ENCODE data around the gene OR7A17.

OR7A17 gene

GRCh38 chr19:14886032-14886431, at the start of gene OR7A17:
Gene OR7A17, minus strand, starts transcription at chr19:14886132. Its CDS starts 4,777 bp downstream, at chr19:14881355.
- in situ Hi-C loops (cut with HindIII; ENCODE audit: low sequenced_read_pairs), result no loop called here

DNA sequence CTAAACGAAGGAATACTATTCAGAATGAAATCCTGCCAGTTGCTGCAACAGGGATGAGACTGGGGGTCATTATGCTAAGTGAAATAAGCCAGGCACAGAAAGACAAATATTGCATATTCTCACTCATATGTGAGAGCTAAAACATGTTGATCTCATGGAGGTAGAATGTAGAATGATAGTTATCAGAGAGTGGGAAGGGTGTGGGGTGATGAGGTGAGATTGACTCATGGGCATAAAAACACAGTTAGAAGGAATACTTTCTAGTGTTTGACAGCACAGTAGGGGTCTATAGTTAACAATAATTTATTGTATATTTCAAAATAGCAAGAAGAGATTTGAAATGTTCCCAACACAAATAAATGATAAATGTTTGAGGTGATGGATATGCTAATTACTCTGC, 47.6 kb upstream of the OR7A17 start:
- in situ Hi-C loops (cut with HindIII; ENCODE audit: low sequenced_read_pairs), result no loop called here

DNA sequence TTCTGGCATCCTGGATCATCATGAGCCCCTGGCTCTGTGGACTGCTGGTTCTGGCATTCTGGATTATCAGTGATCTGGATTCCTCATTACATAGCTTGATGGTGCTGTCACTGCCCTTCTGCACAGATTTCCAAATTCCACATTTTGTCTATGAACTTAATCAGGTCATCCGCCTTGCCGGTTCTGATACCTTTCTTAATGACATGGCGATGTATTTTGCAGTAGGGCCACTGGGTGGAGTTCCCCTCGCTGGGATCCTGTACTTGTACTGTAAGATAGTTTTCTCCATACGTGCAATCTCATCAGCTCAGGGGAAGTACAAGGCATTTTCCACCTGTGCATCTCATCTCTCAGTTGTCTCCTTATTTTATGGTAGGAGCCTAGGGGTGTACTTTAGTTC, 30.9 kb upstream of the OR7A17 start:
- in situ Hi-C loops (cut with HindIII; ENCODE audit: low sequenced_read_pairs), result no loop called here

- in situ Hi-C loops (cut with HindIII; ENCODE audit: low sequenced_read_pairs), result no loop called here
These were observed 29.2 kb upstream of the OR7A17 start for GRCh38 chr19:14915116-14915515.

DNA sequence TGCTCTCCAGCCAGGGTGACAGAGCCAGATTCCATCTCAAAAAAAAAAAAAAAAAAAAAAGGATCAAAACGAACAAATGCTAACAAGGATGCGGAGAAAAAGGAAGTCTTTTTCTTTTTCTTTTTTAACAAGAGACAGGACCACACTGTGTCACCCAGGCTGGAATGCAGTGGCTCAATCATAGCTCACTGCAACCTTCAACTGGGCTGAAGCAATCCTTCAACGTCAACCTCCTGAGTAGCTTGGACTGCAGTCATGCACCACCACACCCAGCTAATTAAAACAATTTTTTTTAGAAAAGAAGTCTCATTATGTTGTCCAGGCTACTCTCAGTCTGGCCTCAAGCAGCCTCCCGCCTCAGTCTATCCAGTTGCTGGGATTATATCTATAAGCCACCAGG, 20.8 kb upstream of the OR7A17 start:
- in situ Hi-C loops (cut with HindIII; ENCODE audit: low sequenced_read_pairs), result no loop called here

DNA sequence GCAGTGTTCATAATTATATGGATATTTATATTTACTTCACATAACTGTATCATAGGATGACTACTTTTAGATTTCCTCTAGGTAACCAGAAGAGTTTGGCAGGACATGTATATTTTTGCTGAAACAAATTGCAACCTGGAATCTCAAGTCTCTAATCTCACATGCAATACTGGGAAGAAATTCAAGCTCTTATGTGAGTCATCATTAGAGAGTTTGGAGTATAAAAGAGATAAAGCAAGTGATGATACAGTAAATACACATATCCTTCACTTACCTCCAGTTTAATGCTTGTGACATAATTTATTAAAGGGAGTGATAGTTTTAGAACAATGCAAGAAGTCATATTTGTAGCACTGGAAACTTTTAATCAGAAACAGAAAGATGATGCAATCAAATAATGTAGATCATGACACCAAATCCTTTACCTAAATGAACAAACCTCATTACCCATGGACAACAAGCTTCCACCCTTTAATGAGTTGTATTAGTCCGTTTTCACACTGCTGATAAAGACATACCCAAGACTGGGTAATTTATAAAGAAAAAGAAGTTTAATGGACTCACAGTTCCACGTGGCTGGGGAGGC, 15.8 kb upstream of the OR7A17 start:
- in situ Hi-C loops (cut with HindIII; ENCODE audit: low sequenced_read_pairs), result loop anchor here (5.0 kb wide), 1 partner anchor 56 kb away; no protein-coding TSS in a partner anchor

DNA sequence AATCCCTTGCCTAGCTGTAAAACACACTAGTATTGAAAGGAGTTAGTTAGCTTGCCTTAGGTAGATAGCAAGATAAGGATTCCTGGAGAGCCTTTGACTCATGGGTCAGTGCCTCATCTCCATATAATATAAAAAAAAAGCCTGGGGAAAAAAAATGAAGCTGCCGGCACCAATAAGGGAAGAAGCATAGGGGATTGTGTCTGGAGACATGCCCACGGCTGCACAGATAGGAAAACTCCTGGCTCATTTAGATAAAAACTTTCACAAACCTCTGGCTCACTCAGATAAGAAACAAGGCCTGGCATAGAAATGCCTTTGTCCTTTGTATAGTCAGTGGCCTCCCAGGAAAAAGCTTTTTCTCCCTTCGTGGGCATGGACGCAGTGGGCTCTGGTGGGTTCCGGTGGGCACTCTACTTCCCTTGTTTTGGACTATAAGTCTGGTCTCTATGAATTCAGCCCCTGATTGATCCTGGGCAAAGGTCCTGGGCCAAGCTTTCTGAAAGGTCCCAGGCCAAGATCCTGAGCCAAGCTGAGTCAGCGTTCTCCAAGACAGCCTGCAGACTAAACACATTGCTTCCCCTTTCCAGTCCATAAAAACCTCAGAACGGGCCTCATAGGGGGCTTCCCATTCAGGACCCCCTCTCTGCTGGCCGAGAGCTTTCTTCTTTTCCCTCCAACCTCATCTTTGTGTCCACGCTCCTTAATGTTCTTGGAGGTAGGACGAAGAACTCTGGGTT, 4.9 kb upstream of the OR7A17 start:
- in situ Hi-C loops (cut with HindIII; ENCODE audit: low sequenced_read_pairs), result no loop called here

GRCh38 chr19:14889994-14890642, 4.2 kb upstream of the OR7A17 start:
- in situ Hi-C loops (cut with HindIII; ENCODE audit: low sequenced_read_pairs), result no loop called here

GRCh38 chr19:14871619-14872230, 14.2 kb downstream of the OR7A17 start:
- in situ Hi-C loops (cut with HindIII; ENCODE audit: low sequenced_read_pairs), result no loop called here

GRCh38 chr19:14868497-14868896, 17.4 kb downstream of the OR7A17 start:
- in situ Hi-C loops (cut with HindIII; ENCODE audit: low sequenced_read_pairs), result no loop called here

- in situ Hi-C loops (cut with HindIII; ENCODE audit: low sequenced_read_pairs), result no loop called here
These were observed 37.1 kb downstream of the OR7A17 start, which contains the start of gene OR7A10 for GRCh38 chr19:14848822-14849221. Gene OR7A10, minus strand, starts transcription at chr19:14848922. Its CDS starts 7,045 bp downstream, at chr19:14841877.

GRCh38 chr19:14843578-14843977, 42.4 kb downstream of the OR7A17 start:
- in situ Hi-C loops (cut with HindIII; ENCODE audit: low sequenced_read_pairs), result no loop called here

GRCh38 chr19:14843169-14843568, 42.8 kb downstream of the OR7A17 start:
- in situ Hi-C loops (cut with HindIII; ENCODE audit: low sequenced_read_pairs), result no loop called here

DNA sequence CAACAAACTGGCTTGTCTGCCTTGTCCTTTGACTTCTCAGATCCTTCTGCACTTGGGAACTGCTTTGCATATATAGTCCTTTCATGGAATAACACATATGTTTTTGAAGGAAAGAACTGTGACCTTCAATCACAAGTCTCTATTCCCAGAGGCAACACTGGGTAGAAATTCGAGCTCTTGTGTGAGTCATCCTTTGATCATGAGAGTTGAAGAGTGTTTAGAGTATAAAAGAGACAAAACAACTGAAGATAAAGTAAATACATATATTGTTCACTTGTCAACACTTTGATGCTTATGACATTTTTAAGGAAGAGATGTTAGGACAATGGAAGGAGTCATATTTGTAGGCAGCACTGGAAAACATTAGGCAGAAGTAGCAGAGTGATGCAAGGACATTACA, 45.7 kb downstream of the OR7A17 start:
- in situ Hi-C loops (cut with HindIII; ENCODE audit: low sequenced_read_pairs), result no loop called here

- in situ Hi-C loops (cut with HindIII; ENCODE audit: low sequenced_read_pairs), result no loop called here
These were observed 48.5 kb downstream of the OR7A17 start for GRCh38 chr19:14837391-14837790.

- in situ Hi-C loops (cut with HindIII; ENCODE audit: low sequenced_read_pairs), result no loop called here
These were observed 50.9 kb downstream of the OR7A17 start, which contains the start of the genes OR7A5 and OR7C1 for GRCh38 chr19:14835011-14835410. Gene OR7A5, minus strand, starts transcription at chr19:14835185. Its CDS starts 6,944 bp downstream, at chr19:14828241. Gene OR7C1, minus strand, starts transcription at chr19:14835185. Its CDS starts 35,049 bp downstream, at chr19:14800136.

DNA sequence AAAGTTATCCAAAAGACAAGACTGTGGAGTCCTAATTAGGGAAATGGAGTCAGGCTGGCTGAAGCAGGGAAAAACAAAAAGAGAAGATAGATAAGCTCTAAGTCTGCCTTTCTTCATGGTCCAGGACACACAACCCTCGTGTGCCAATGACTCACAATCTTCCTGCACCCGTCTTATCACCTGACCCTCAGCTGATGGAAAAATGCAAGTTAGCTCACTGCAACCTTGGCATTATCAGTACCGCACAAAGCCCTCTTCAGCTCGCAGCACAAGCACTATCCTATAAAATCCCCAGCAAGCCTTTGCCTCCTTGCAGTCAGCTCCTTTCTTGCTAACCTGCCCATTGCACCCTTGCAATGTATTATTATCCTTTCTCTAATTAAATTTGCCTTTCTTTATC, 55.2 kb downstream of the OR7A17 start:
- in situ Hi-C loops (cut with HindIII; ENCODE audit: low sequenced_read_pairs), result no loop called here

Data from DLD1 (cell line).